Measurements from ENCODE around the gene XXYLT1.

DNA sequence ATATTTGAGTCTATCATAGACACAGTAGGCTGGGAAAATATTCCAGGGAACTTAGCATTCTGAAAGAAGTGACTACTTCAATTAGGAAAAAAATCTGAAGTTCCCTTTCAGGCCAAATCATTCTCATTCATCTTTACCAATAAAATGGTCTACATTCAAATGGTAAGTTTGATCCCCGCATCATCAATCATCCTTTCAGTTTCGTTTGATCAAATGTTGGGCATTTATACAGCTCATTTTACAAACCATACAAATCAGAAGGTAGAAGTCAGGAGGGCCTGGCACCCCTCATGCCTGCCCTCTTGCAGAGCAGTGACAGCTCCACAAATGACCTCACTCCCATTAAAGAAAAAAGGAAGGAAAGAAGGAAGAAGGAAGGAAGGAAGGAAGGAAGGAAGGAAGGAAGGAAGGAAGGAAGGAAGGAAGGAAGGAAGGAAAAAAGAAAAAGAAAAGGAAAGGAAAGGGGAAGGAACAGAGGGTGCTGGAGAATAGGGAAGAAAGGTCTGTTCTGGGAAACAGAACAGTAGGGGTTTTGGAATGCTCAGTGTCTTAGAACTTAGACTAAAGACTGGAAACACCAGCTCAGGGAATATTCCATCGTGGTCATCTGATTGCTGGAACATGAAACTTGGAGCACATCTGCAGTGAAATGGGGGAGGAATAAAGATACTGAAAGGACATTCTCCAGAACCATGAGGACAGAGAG, 86.1 kb downstream of the XXYLT1 start:
- TF ChIP-seq POLR2A (IDR thresholded peaks at IDR 0.05) = no peak
- TF ChIP-seq, protein P1, sequence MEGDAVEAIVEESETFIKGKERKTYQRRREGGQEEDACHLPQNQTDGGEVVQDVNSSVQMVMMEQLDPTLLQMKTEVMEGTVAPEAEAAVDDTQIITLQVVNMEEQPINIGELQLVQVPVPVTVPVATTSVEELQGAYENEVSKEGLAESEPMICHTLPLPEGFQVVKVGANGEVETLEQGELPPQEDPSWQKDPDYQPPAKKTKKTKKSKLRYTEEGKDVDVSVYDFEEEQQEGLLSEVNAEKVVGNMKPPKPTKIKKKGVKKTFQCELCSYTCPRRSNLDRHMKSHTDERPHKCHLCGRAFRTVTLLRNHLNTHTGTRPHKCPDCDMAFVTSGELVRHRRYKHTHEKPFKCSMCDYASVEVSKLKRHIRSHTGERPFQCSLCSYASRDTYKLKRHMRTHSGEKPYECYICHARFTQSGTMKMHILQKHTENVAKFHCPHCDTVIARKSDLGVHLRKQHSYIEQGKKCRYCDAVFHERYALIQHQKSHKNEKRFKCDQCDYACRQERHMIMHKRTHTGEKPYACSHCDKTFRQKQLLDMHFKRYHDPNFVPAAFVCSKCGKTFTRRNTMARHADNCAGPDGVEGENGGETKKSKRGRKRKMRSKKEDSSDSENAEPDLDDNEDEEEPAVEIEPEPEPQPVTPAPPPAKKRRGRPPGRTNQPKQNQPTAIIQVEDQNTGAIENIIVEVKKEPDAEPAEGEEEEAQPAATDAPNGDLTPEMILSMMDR (IDR thresholded peaks at IDR 0.05) = no peak

Measured in vagina (tissue), 2 donors.